ENCODE data around the gene TMEM201. TPM values are rescaled to one million over a fixed set of nuclear protein-coding genes. Genes with fewer than 3 reads are reported as not detected.

The TMEM201 gene
- total RNA-seq, 2 experiments from 2014 or later = 14.6 to 15.1 TPM

DNA sequence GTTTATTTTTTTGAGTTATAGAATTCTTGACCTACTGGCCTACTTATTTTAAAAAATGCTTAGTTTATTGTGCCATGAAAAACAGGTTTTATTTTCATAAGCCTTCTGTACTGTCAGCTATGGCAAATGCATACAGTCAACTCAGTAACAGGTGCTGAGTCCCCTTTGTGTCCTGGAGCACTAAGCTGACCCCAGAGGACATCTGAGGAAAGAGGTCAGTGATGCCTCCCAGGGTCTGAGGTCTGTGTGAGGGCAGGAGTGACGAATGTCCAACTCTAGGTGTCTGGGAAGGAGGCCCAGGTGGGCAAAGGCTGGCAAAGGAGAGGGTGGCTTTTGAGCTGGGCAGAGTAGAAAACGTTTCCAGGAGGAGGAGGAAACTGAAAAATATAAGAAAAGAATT is 7.8 kb upstream of the TMEM201 start:
- CTCF ChIA-PET = no interaction called here
- POLR2A ChIA-PET = no interaction called here
- ATAC-seq (no peak), DNase-seq (no peak)
- Mint-ChIP-seq H3K36me3 (ENCODE audit: low read depth) (peaks cover 12% of the 10 kb centered on the region), H3K4me3 (no peak overlapping the region), H3K9me3 (ENCODE audit: low read depth) (no peaks in the 10 kb centered on the region), H3K4me1 (no peaks in the 10 kb centered on the region), H3K27me3 (no peaks in the 10 kb centered on the region), H3K27ac (no peak overlapping the region)
- intact Hi-C loops (cut with DNase I, micrococcal nuclease) = loop anchor here in 1 of 2 experiments (10.0 kb wide), 1 partner anchor 1114 kb away; no protein-coding TSS in a partner anchor

DNA sequence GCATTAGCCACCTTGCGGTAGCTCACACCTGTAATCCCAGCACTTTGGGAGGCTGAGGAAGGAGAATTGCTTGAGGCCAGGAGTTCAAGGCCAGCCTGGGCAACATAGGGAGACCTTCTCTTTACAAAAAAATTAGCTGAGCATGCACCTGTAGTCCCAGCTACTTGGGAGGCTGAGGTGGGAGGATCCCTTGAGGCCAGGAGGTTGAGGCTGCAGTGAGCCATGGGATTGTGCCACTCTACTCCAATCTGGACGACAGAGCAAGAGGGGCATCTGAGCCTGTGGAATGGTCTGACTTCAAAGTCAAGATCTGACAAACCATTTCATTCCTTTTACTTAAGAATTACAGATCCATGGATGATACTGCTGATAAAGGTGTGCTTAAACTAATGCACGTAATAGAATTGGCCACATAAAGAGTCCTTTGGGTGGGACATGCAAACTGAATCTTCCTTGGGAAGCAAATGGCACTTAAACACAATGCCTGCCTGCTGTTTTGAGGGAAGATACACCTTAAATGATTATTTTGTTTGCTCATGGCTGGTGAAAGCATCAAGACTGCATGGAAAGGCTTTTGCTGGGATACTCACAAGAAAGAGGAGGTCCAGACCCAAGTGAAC is 2.5 kb upstream of the TMEM201 start:
- ATAC-seq (no peak), DNase-seq (no peak)
- ChIA-PET POLR2A (interaction anchor here (0.6 kb wide), 1 partner anchor 41 kb away, joined by 6 read pairs; no protein-coding TSS in a partner anchor), CTCF (interaction anchor here (0.6 to 0.7 kb wide), 3 partner anchors 35 to 839 kb away, joined by 3 read pairs; no protein-coding TSS in a partner anchor)
- H3K9me3 Mint-ChIP-seq (ENCODE audit: low read depth) = no peaks in the 10 kb centered on the region
- H3K27me3 Mint-ChIP-seq = no peaks in the 10 kb centered on the region
- no peak overlapping the region for H3K4me3 Mint-ChIP-seq
- intact Hi-C loops (cut with DNase I, micrococcal nuclease) = loop anchor here (5.0 to 10.0 kb wide), 3 partner anchors 49 to 1109 kb away; partner anchors contain the start of gene SLC25A33 (in 1 of the 2)
- peaks cover 14% of the 10 kb centered on the region for H3K4me1 Mint-ChIP-seq
- H3K27ac Mint-ChIP-seq = no peak overlapping the region
- H3K36me3 Mint-ChIP-seq (ENCODE audit: low read depth) = peaks cover 10% of the 10 kb centered on the region

DNA sequence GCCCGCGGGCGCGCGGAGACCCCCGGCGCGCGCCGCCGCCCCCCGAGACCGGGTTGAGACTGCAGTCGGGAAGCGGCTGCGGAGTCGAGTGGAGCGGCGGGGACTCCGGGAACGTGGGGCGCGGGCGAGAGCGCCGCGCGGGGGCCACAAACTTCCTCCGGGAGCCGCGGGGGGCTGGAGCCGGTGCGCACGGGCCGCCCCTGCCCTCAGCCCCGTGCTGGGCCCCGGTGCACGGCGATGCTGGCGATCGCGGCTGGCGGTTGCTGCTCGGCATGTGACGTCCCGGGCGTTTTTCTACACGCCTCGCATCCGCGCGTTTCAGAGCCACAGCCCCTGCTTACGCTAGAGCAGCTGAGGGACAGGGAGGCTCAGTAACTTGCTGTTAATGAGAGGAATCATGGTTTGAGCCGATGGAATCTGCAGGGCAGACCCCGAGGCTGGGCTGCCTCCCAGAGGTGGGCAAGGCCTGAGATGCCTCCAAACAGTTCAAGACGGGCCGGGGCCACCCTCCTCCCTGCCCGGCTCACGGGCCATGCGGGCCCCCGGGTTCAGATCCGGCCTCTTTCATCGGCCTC is 520 bp downstream of the TMEM201 start:
- ChIA-PET POLR2A (interaction anchor here (0.6 to 1.1 kb wide), 2 partner anchors 40 to 574 kb away, joined by 3 to 5 read pairs; no protein-coding TSS in a partner anchor), CTCF (interaction anchor here (0.6 to 2.5 kb wide), 11 partner anchors 15 to 549 kb away, joined by 3 to 12 read pairs (median 3); no protein-coding TSS in a partner anchor)
- Mint-ChIP-seq H3K27me3 (no peaks in the 10 kb centered on the region), H3K4me3 (peak overlapping the region; percentile 80), H3K9me3 (ENCODE audit: low read depth) (no peaks in the 10 kb centered on the region), H3K4me1 (peaks cover 27% of the 10 kb centered on the region), H3K36me3 (ENCODE audit: low read depth) (peaks cover 6% of the 10 kb centered on the region), H3K27ac (peak overlapping the region; percentile 67)
- intact Hi-C loops (cut with DNase I, micrococcal nuclease) = loop anchor here (5.0 to 10.0 kb wide), 3 partner anchors 52 to 1106 kb away; partner anchors contain the start of gene SLC25A33 (in 1 of the 2)
- ATAC-seq (peak; percentile 18), DNase-seq (peak; percentile 66)

DNA sequence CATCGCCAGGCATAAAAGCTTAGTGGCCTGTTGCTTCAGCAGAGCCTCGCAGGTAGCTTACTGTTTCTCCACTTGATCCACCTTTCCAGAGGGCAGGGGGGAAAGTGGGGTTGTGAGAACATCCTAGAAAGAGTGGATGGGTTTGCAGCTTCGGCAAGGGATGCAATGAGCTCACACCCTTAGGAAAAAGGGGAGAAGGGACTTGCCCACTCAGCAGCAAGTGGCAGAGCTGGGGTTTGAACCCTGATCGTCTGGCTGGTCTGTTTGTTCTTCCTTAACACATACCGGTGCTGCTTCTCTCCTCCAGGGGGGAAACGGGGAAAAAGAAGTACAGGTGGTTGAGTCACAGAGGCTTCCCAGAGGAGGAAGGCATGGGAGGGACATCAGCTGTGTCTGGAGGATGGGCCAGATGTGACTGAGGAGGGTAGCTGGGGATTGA is 1.0 kb downstream of the TMEM201 start:
- ATAC-seq (no peak), DNase-seq (peak; percentile 25)
- H3K27me3 Mint-ChIP-seq = no peaks in the 10 kb centered on the region
- peak overlapping the region; percentile 80 for H3K4me3 Mint-ChIP-seq
- ChIA-PET POLR2A (interaction anchor here (0.5 to 1.1 kb wide), 3 partner anchors 40 to 574 kb away, joined by 3 to 5 read pairs (median 3); no protein-coding TSS in a partner anchor), CTCF (interaction anchor here (0.6 to 2.5 kb wide), 12 partner anchors 15 to 549 kb away, joined by 3 to 12 read pairs (median 3); no protein-coding TSS in a partner anchor)
- H3K9me3 Mint-ChIP-seq (ENCODE audit: low read depth) = no peaks in the 10 kb centered on the region
- peak overlapping the region; percentile 79 for H3K27ac Mint-ChIP-seq
- H3K4me1 Mint-ChIP-seq = peaks cover 27% of the 10 kb centered on the region
- H3K36me3 Mint-ChIP-seq (ENCODE audit: low read depth) = peaks cover 6% of the 10 kb centered on the region
- intact Hi-C loops (cut with DNase I, micrococcal nuclease) = loop anchor here (5.0 to 10.0 kb wide), 3 partner anchors 52 to 1105 kb away; partner anchors contain the start of gene SLC25A33 (in 1 of the 2)

DNA sequence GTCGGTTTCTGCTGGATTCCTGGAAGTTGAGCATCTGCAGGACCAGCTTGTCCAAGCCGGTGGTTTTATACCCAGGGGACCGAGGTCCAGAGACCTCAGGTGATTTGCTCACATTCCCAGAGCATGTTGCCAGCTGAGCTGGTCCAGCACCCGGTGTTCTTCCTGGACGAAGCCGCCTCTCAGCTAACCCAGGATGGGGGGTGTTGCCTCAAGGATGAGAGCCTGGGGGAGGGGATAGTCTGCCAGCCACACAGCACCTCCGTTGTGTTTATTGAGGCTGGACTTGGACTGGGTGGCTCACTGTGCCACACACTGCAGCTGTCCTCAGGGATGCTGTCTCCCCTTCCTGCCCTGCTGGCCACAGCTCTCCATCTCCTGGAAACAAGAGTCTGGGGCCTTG is 1.5 kb downstream of the TMEM201 start:
- CTCF ChIA-PET = interaction anchor here (0.7 to 2.5 kb wide), 8 partner anchors 16 to 550 kb away, joined by 3 to 12 read pairs (median 3); no protein-coding TSS in a partner anchor
- H3K9me3 Mint-ChIP-seq (ENCODE audit: low read depth) = no peaks in the 10 kb centered on the region
- no peak for ATAC-seq
- no peak for DNase-seq
- H3K4me1 Mint-ChIP-seq = peaks cover 27% of the 10 kb centered on the region
- peak overlapping the region; percentile 4 for H3K27ac Mint-ChIP-seq
- H3K36me3 Mint-ChIP-seq (ENCODE audit: low read depth) = peaks cover 6% of the 10 kb centered on the region
- H3K4me3 Mint-ChIP-seq = peak overlapping the region; percentile 80
- POLR2A ChIA-PET = interaction anchor here (0.5 to 1.3 kb wide), 4 partner anchors 15 to 847 kb away, joined by 3 to 5 read pairs (median 4); no protein-coding TSS in a partner anchor
- H3K27me3 Mint-ChIP-seq = no peaks in the 10 kb centered on the region
- intact Hi-C loops (cut with DNase I, micrococcal nuclease) = no loop called here

DNA sequence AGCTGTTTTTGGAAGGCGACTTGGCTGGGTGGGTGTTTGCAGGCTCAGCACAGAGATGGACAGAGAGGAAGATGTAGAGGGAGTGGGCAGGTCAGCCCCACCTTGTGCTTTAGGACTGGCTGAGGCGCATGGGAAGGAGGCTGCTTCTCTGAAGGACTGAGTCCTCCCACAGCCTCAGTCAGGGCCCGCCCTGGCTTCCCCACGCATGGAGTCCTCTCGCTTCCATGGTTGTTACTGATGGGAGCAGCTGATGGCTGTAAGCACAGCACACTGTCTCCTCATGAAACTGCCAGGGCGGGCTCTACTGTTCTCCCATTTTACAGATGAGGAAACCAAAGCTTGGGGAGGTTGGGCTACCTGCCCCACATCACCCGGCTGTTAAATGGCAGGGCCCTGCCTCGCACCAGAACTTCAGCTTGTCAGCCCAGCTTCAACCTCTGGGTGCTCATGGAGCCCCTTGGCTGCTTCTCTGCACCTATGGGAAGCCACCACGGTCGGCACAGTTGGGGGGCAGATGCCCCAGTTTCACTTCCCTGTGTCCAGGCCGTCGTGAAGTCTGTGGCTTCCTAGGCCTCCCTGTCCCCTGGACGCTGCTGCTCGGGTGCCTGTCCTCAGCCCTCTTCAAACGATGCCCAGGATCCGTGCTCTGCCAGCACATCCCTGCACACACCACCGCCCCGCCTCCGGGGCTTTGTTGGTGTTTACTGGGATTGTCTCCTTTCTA is 2.4 kb downstream of the TMEM201 start:
- CTCF ChIA-PET = interaction anchor here (0.8 to 2.5 kb wide), 3 partner anchors 24 to 584 kb away, joined by 3 to 12 read pairs (median 4); no protein-coding TSS in a partner anchor
- DNase-seq = no peak
- H3K27me3 Mint-ChIP-seq = no peaks in the 10 kb centered on the region
- peak overlapping the region; percentile 80 for H3K4me3 Mint-ChIP-seq
- H3K27ac Mint-ChIP-seq = peak overlapping the region; percentile 4
- intact Hi-C loops (cut with DNase I, micrococcal nuclease) = no loop called here
- H3K36me3 Mint-ChIP-seq (ENCODE audit: low read depth) = peaks cover 6% of the 10 kb centered on the region
- peaks cover 27% of the 10 kb centered on the region for H3K4me1 Mint-ChIP-seq
- POLR2A ChIA-PET = interaction anchor here (1.3 kb wide), 1 partner anchor 15 kb away, joined by 3 read pairs; no protein-coding TSS in a partner anchor
- no peaks in the 10 kb centered on the region for H3K9me3 Mint-ChIP-seq (ENCODE audit: low read depth)
- ATAC-seq = no peak

DNA sequence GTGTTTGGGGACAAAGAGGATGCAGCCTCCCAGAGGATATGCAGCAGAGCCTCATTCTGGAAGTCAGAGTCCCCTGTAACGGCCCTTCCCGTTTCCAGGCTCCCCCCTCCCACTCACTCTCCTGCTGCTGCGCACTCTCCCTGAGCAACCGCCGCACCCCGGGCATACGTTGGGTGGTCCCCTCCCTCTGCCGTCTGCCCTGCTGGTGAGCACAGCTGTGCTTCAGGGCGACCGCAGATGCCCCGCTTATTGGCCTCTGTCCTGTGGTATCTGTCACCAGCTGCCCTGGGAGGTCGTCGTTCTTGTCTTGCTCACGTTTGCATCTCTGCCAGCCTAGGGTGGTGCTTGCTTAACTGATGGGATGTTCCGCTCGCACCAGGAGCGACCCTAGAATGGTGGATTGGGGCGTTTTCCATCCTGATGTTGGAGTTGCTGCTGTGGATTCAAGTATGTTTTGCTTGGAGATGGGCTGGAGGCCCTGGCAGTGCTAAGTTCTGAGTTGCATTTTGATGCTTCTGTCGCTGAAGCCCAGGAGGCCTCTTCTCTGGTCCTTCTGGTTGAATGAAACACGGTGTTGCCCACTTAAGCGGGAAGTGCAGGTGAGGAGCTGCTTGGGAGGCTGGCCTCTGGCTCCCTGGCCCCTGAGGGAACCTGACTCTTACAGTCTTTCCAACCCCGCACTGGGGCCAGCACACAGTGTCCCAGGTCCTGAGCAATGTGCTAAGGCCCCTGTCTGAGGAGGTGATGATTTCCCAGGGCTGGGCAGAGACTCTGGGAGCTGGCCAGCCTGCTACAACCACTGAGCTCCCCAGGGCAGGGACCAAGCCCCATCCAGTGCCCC is 3.2 kb downstream of the TMEM201 start:
- POLR2A ChIA-PET = interaction anchor here (0.7 to 1.3 kb wide), 2 partner anchors 14 to 25 kb away, joined by 3 to 5 read pairs; no protein-coding TSS in a partner anchor
- no peak overlapping the region for H3K4me3 Mint-ChIP-seq

DNA sequence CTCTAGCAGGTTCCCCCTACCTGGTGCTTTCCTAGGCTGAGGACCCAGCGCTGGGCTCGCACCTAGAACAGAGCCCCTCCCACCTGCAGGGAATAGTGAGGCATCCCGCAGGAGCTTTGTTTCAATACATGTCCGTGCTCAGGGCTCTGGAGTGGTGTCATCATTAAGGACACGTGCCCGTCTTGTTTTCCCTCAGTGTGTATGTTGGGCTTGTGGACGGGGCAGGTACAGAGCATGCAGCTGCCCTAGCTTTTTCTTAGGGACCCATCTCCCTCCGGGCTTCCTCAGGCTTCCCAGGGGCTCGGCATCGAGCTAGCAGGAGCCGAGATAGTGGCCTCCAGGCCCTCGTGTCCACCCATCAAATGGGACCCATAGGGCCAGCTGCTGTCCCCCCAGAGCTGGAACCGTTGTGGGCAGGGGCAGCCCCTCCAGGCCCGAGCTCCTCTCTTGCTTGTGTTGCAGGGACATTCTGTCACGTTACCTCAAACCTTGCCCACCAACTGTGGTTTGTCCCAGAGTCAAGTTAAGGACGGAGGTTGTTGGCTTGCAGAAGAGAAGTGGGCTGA is 3.9 kb downstream of the TMEM201 start:
- CTCF ChIA-PET = interaction anchor here (0.8 to 1.7 kb wide), 4 partner anchors 24 to 101 kb away, joined by 3 to 4 read pairs (median 4); no protein-coding TSS in a partner anchor

More for the DNA sequence above, 3.2 kb downstream of the TMEM201 start:
- H3K27ac Mint-ChIP-seq = no peak overlapping the region
- intact Hi-C loops (cut with DNase I, micrococcal nuclease) = no loop called here
- DNase-seq (no peak), ATAC-seq (no peak)
- H3K4me1 Mint-ChIP-seq = peaks cover 27% of the 10 kb centered on the region
- CTCF ChIA-PET = interaction anchor here (0.8 to 2.5 kb wide), 4 partner anchors 23 to 100 kb away, joined by 3 to 12 read pairs (median 4); no protein-coding TSS in a partner anchor
- no peaks in the 10 kb centered on the region for H3K9me3 Mint-ChIP-seq (ENCODE audit: low read depth)
- H3K27me3 Mint-ChIP-seq = no peaks in the 10 kb centered on the region
- H3K36me3 Mint-ChIP-seq (ENCODE audit: low read depth) = peaks cover 6% of the 10 kb centered on the region

DNA sequence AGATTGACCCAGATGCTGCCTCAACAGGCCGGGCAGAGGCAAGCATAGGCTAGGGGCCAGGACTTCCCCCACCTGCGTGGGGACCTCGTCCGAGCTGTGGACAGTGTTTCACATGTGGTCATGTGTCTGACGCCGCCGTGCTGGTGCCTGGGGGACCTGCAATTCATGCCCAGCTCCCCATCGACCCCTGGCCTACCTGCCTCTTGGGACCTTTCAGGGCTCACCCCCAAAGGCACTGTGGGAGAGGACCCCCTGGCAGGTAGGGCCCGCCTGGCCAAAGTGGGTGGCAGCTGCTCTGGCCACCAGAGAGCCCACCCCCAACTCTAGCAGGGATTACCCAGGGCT is 4.4 kb downstream of the TMEM201 start:
- Mint-ChIP-seq H3K4me3 (no peak overlapping the region), H3K27me3 (no peaks in the 10 kb centered on the region), H3K36me3 (ENCODE audit: low read depth) (peaks cover 12% of the 10 kb centered on the region), H3K4me1 (peaks cover 26% of the 10 kb centered on the region), H3K9me3 (ENCODE audit: low read depth) (no peaks in the 10 kb centered on the region), H3K27ac (no peak overlapping the region)
- CTCF ChIA-PET = interaction anchor here (0.8 to 1.7 kb wide), 4 partner anchors 22 to 102 kb away, joined by 3 to 4 read pairs (median 4); no protein-coding TSS in a partner anchor
- no peak for DNase-seq
- POLR2A ChIA-PET = interaction anchor here (0.6 kb wide), 1 partner anchor 51 kb away, joined by 3 read pairs; no protein-coding TSS in a partner anchor
- intact Hi-C loops (cut with DNase I, micrococcal nuclease) = no loop called here
- ATAC-seq = no peak

More for the DNA sequence above, 3.9 kb downstream of the TMEM201 start:
- no peaks in the 10 kb centered on the region for H3K9me3 Mint-ChIP-seq (ENCODE audit: low read depth)
- no peak overlapping the region for H3K27ac Mint-ChIP-seq
- H3K27me3 Mint-ChIP-seq = no peaks in the 10 kb centered on the region
- peaks cover 27% of the 10 kb centered on the region for H3K4me1 Mint-ChIP-seq
- DNase-seq (no peak), ATAC-seq (no peak)
- H3K4me3 Mint-ChIP-seq = no peak overlapping the region
- intact Hi-C loops (cut with DNase I, micrococcal nuclease) = no loop called here
- POLR2A ChIA-PET = interaction anchor here (0.6 to 0.7 kb wide), 2 partner anchors 26 to 52 kb away, joined by 3 to 5 read pairs; no protein-coding TSS in a partner anchor
- H3K36me3 Mint-ChIP-seq (ENCODE audit: low read depth) = peaks cover 10% of the 10 kb centered on the region

Measured in activated CD4-positive, alpha-beta T cell treated with anti-CD3 and anti-CD28 coated beads for 36 hours (primary cell).